ENCODE data around the gene BCKDK. TPM values are rescaled to one million over a fixed set of nuclear protein-coding genes. Genes with fewer than 3 reads are reported as not detected.

BCKDK gene
- total and polyA plus RNA-seq, 2 of the 13 experiments (the other 11 are each of a cell fraction or from before 2014, with no cell fraction given): 24.9 to 42.6 TPM

GRCh38 chr16:31107465-31107867 is 720 bp upstream of the BCKDK start (continued):
- TF ChIP-seq SATB2 (CRISPR knock-in tag; IDR thresholded peaks at IDR 0.05): no peak
- no peak for TF ChIP-seq ZNF33A (CRISPR knock-in tag; IDR thresholded peaks at IDR 0.05; ENCODE audit: borderline replicate concordance)
- no peak for TF ChIP-seq FOXO1 (CRISPR knock-in tag; IDR thresholded peaks at IDR 0.05)
- TF ChIP-seq SMARCE1 (IDR thresholded peaks at IDR 0.05; ENCODE audit: borderline replicate concordance): no peak
- no peak for TF ChIP-seq STAG1 (CRISPR knock-in tag; IDR thresholded peaks at IDR 0.05)
- no peak for TF ChIP-seq PLRG1 (conservative IDR thresholded peaks at IDR 0.05)
- no peak for TF ChIP-seq ATF6 (CRISPR knock-in tag; conservative IDR thresholded peaks at IDR 0.05)
- TF ChIP-seq ZKSCAN8 (CRISPR knock-in tag; IDR thresholded peaks at IDR 0.05; ENCODE audit: borderline replicate concordance): no peak
- no peak for TF ChIP-seq ZNF512B (CRISPR knock-in tag; IDR thresholded peaks at IDR 0.05; ENCODE audit: borderline replicate concordance)
- TF ChIP-seq HOMEZ (CRISPR knock-in tag; IDR thresholded peaks at IDR 0.05; ENCODE audit: low read depth): 0 out of 2 replicates have a peak, but pooled peaks have one; percentile 24
- TF ChIP-seq SPEN (CRISPR knock-in tag; IDR thresholded peaks at IDR 0.05; ENCODE audit: low read depth): peak; percentile 60
- no peak for TF ChIP-seq ZNF577 (CRISPR knock-in tag; IDR thresholded peaks at IDR 0.05; ENCODE audit: borderline replicate concordance, low read depth)
- no peak for TF ChIP-seq ZNF512 (CRISPR knock-in tag; IDR thresholded peaks at IDR 0.05)
- no peak for TF ChIP-seq RNF219 (CRISPR knock-in tag; IDR thresholded peaks at IDR 0.05)
- TF ChIP-seq FIP1L1 (IDR thresholded peaks at IDR 0.05; ENCODE audit: borderline replicate concordance, insufficient read depth, low read depth, low read length): no peak
- no peak for TF ChIP-seq FOXO4 (CRISPR knock-in tag; conservative IDR thresholded peaks at IDR 0.05)
- 0 out of 2 replicates have a peak, but pooled peaks have one; percentile 32 for TF ChIP-seq GLI4 (CRISPR knock-in tag; IDR thresholded peaks at IDR 0.05; ENCODE audit: borderline replicate concordance)
- TF ChIP-seq ETV5 (CRISPR knock-in tag; IDR thresholded peaks at IDR 0.05; ENCODE audit: borderline replicate concordance): no peak
